Immature natural killer cell (primary cell): ENCODE measurements around the gene TBL1X. TPM values are rescaled to one million over a fixed set of nuclear protein-coding genes. Genes with fewer than 3 reads are reported as not detected.
A peak's percentile ranks its signal among the peaks of the same experiment; 100 is the strongest.

Experiments used
- DNase-seq, 3 donors: peaks; one replicate each; pipeline ENCODE4 v3.0.0; 2022; ENCODE audit warnings: mixed read lengths in 1 of 3
- H3K27ac Mint-ChIP-seq, 6 donors: one replicate each; pipeline ENCODE4 v1.8.0; 2020; ENCODE audit warnings: mixed read lengths in 6 of 6, mild to moderate bottlenecking in 5 of 6, inconsistent platforms in 4 of 6, moderate library complexity in 3 of 6
- H3K27me3 Mint-ChIP-seq, 3 donors: one replicate each; pipeline ENCODE4 v1.8.0; 2020 to 2021; ENCODE audit warnings: low read depth in 3 of 3, mild to moderate bottlenecking in 3 of 3, mixed read lengths in 3 of 3, moderate library complexity in 3 of 3, inconsistent platforms in 1 of 3
- H3K36me3 Mint-ChIP-seq, 3 donors: one replicate each; pipeline ENCODE4 v1.8.0; 2020; ENCODE audit warnings: mixed read lengths in 3 of 3, inconsistent platforms in 2 of 3, mild to moderate bottlenecking in 2 of 3
- H3K4me1 Mint-ChIP-seq, 2 donors: one replicate each; pipeline ENCODE4 v1.8.0; 2020; ENCODE audit warnings: inconsistent platforms in 2 of 2, mild to moderate bottlenecking in 2 of 2, mixed read lengths in 2 of 2, moderate library complexity in 1 of 2
- H3K4me3 Mint-ChIP-seq, 5 donors: one replicate each; pipeline ENCODE4 v1.8.0; 2020; ENCODE audit warnings: mild to moderate bottlenecking in 5 of 5, mixed read lengths in 5 of 5, inconsistent platforms in 3 of 5, moderate library complexity in 3 of 5
- H3K9me3 Mint-ChIP-seq, 6 donors: one replicate each; pipeline ENCODE4 v1.8.0; 2020; ENCODE audit warnings: mild to moderate bottlenecking in 6 of 6, mixed read lengths in 6 of 6, inconsistent platforms in 4 of 6, moderate library complexity in 3 of 6
- polyA plus RNA-seq, 3 donors: library from polyadenylated mRNA; unstranded; fragments of 300-500 nt; fragmentation: Illumina TruSeq; gene quantifications; one replicate each; pipeline ENCODE4 v1.2.3, GENCODE V29; 2021

The TBL1X gene
- polyA plus RNA-seq, 3 donors from 2014 or later, result 6.4 to 12.6 (median 9.9) TPM

- H3K27ac Mint-ChIP-seq, result no peak overlapping the region
- H3K27me3 Mint-ChIP-seq, result peaks cover 3 to 14% (median 6%) of the 10 kb centered on the region in 3 donors
- DNase-seq, result no peak
- no peaks in the 10 kb centered on the region for H3K36me3 Mint-ChIP-seq
- peaks cover 21 to 27% of the 10 kb centered on the region in 2 donors for H3K4me1 Mint-ChIP-seq
- no peaks in the 10 kb centered on the region for H3K9me3 Mint-ChIP-seq
- no peak overlapping the region for H3K4me3 Mint-ChIP-seq
These were observed 203.7 kb downstream of the TBL1X start for GRCh38 chrX:9668537-9668936.

GRCh38 chrX:9670136-9670814, 205.4 kb downstream of the TBL1X start:
- Mint-ChIP-seq H3K27me3 (peaks cover 3 to 12% (median 5%) of the 10 kb centered on the region in 3 donors), H3K4me1 (peaks cover 21 to 32% of the 10 kb centered on the region in 2 donors), H3K36me3 (no peaks in the 10 kb centered on the region), H3K4me3 (no peak overlapping the region), H3K27ac (no peak overlapping the region), H3K9me3 (no peaks in the 10 kb centered on the region)
- DNase-seq, result no peak

- H3K27me3 Mint-ChIP-seq, result peaks cover 0 to 12% (median 3%) of the 10 kb centered on the region in 3 donors
- peak overlapping the region in 3 of 5 donors; percentile 6 to 51 (median 30) for H3K4me3 Mint-ChIP-seq
- H3K27ac Mint-ChIP-seq, result peak overlapping the region; percentile 25 to 81 (median 74)
- H3K4me1 Mint-ChIP-seq, result peaks cover 26 to 44% of the 10 kb centered on the region in 2 donors
- no peaks in the 10 kb centered on the region for H3K9me3 Mint-ChIP-seq
- H3K36me3 Mint-ChIP-seq, result no peaks in the 10 kb centered on the region
- DNase-seq, result peak; percentile 12 to 14 (median 13)
These were observed 207.1 kb downstream of the TBL1X start for GRCh38 chrX:9671998-9672397.

- Mint-ChIP-seq H3K36me3 (peaks cover 0 to 1% (median 0%) of the 10 kb centered on the region in 3 donors), H3K27ac (peak overlapping the region in 5 of 6 donors; percentile 79 to 86 (median 85)), H3K9me3 (no peaks in the 10 kb centered on the region), H3K27me3 (peaks cover 0 to 8% (median 3%) of the 10 kb centered on the region in 3 donors), H3K4me1 (peaks cover 38 to 61% of the 10 kb centered on the region in 2 donors), H3K4me3 (peak overlapping the region in 1 of 5 donors; percentile 9)
- no peak for DNase-seq
These were observed 211.4 kb downstream of the TBL1X start for GRCh38 chrX:9676306-9676705.

GRCh38 chrX:9676738-9677097, 211.9 kb downstream of the TBL1X start:
- Mint-ChIP-seq H3K36me3 (peaks cover 0 to 3% (median 0%) of the 10 kb centered on the region in 3 donors), H3K27me3 (peaks cover 0 to 10% (median 3%) of the 10 kb centered on the region in 3 donors), H3K4me1 (peaks cover 34 to 61% of the 10 kb centered on the region in 2 donors), H3K27ac (peak overlapping the region; percentile 79 to 86 (median 84)), H3K4me3 (peak overlapping the region in 2 of 5 donors; percentile 9 to 68), H3K9me3 (no peaks in the 10 kb centered on the region)
- DNase-seq, result no peak

GRCh38 chrX:9677098-9677739, 212.4 kb downstream of the TBL1X start:
- no peaks in the 10 kb centered on the region for H3K9me3 Mint-ChIP-seq
- peak; percentile 60 to 66 (median 64) for DNase-seq

GRCh38 chrX:9678215-9678965, 213.5 kb downstream of the TBL1X start:
- no peak for DNase-seq
- Mint-ChIP-seq H3K4me1 (peaks cover 21 to 46% of the 10 kb centered on the region in 2 donors), H3K36me3 (peaks cover 0 to 3% (median 0%) of the 10 kb centered on the region in 3 donors), H3K27me3 (peaks cover 0 to 7% (median 0%) of the 10 kb centered on the region in 3 donors), H3K27ac (peak overlapping the region; percentile 36 to 86 (median 82)), H3K4me3 (peak overlapping the region in 2 of 5 donors; percentile 19 to 68), H3K9me3 (no peaks in the 10 kb centered on the region)

More at GRCh38 chrX:9677098-9677739, 212.4 kb downstream of the TBL1X start:
- Mint-ChIP-seq H3K4me3 (peak overlapping the region; percentile 2 to 68 (median 34)), H3K36me3 (peaks cover 0 to 3% (median 0%) of the 10 kb centered on the region in 3 donors), H3K27me3 (peaks cover 0 to 11% (median 3%) of the 10 kb centered on the region in 3 donors), H3K4me1 (peaks cover 29 to 57% of the 10 kb centered on the region in 2 donors), H3K27ac (peak overlapping the region; percentile 79 to 86 (median 84))

- peaks cover 0 to 8% (median 0%) of the 10 kb centered on the region in 3 donors for H3K27me3 Mint-ChIP-seq
- DNase-seq, result no peak
- no peaks in the 10 kb centered on the region for H3K9me3 Mint-ChIP-seq
- peaks cover 21 to 39% of the 10 kb centered on the region in 2 donors for H3K4me1 Mint-ChIP-seq
- H3K36me3 Mint-ChIP-seq, result peaks cover 0 to 10% (median 3%) of the 10 kb centered on the region in 3 donors
- H3K4me3 Mint-ChIP-seq, result no peak overlapping the region
- H3K27ac Mint-ChIP-seq, result no peak overlapping the region
These were observed 216.2 kb downstream of the TBL1X start for GRCh38 chrX:9681011-9681410.

- H3K4me1 Mint-ChIP-seq, result peaks cover 21 to 35% of the 10 kb centered on the region in 2 donors
- no peak overlapping the region for H3K27ac Mint-ChIP-seq
- peaks cover 0 to 13% (median 6%) of the 10 kb centered on the region in 3 donors for H3K36me3 Mint-ChIP-seq
- no peaks in the 10 kb centered on the region for H3K9me3 Mint-ChIP-seq
- peaks cover 0 to 8% (median 0%) of the 10 kb centered on the region in 3 donors for H3K27me3 Mint-ChIP-seq
- H3K4me3 Mint-ChIP-seq, result no peak overlapping the region
- no peak for DNase-seq
These were observed 216.6 kb downstream of the TBL1X start for GRCh38 chrX:9681422-9681821.

- Mint-ChIP-seq H3K9me3 (no peaks in the 10 kb centered on the region), H3K27ac (no peak overlapping the region), H3K36me3 (peaks cover 0 to 15% (median 6%) of the 10 kb centered on the region in 3 donors), H3K4me1 (peaks cover 12 to 24% of the 10 kb centered on the region in 2 donors), H3K27me3 (peaks cover 0 to 4% (median 0%) of the 10 kb centered on the region in 3 donors), H3K4me3 (no peak overlapping the region)
- DNase-seq, result no peak
These were observed 217.6 kb downstream of the TBL1X start for GRCh38 chrX:9682456-9682855.

GRCh38 chrX:9682861-9683260, 218.0 kb downstream of the TBL1X start:
- H3K27ac Mint-ChIP-seq, result no peak overlapping the region
- H3K9me3 Mint-ChIP-seq, result no peaks in the 10 kb centered on the region
- DNase-seq, result no peak
- no peak overlapping the region for H3K4me3 Mint-ChIP-seq
- H3K36me3 Mint-ChIP-seq, result peaks cover 0 to 15% (median 6%) of the 10 kb centered on the region in 3 donors
- peaks cover 0 to 4% (median 0%) of the 10 kb centered on the region in 3 donors for H3K27me3 Mint-ChIP-seq
- peaks cover 8 to 20% of the 10 kb centered on the region in 2 donors for H3K4me1 Mint-ChIP-seq

GRCh38 chrX:9683350-9683749, 218.5 kb downstream of the TBL1X start:
- no peak overlapping the region for H3K27ac Mint-ChIP-seq
- no peaks in the 10 kb centered on the region for H3K9me3 Mint-ChIP-seq
- no peak for DNase-seq
- H3K4me1 Mint-ChIP-seq, result peaks cover 3 to 16% of the 10 kb centered on the region in 2 donors
- peaks cover 0 to 15% (median 6%) of the 10 kb centered on the region in 3 donors for H3K36me3 Mint-ChIP-seq
- no peak overlapping the region for H3K4me3 Mint-ChIP-seq
- peaks cover 0 to 4% (median 0%) of the 10 kb centered on the region in 3 donors for H3K27me3 Mint-ChIP-seq

- H3K4me3 Mint-ChIP-seq, result no peak overlapping the region
- H3K27ac Mint-ChIP-seq, result no peak overlapping the region
- H3K9me3 Mint-ChIP-seq, result no peaks in the 10 kb centered on the region
- peaks cover 0 to 4% (median 2%) of the 10 kb centered on the region in 3 donors for H3K27me3 Mint-ChIP-seq
- peaks cover 0 to 24% (median 6%) of the 10 kb centered on the region in 3 donors for H3K36me3 Mint-ChIP-seq
- H3K4me1 Mint-ChIP-seq, result no peaks in the 10 kb centered on the region
- DNase-seq, result no peak
These were observed 223.0 kb downstream of the TBL1X start for GRCh38 chrX:9687899-9688298.
